ENCODE measurements around the gene CTXND2. TPM values are rescaled to one million over a fixed set of nuclear protein-coding genes. Genes with fewer than 3 reads are reported as not detected.

The CTXND2 gene
- total RNA-seq, 1 experiment from 2014 or later, result not detected

DNA sequence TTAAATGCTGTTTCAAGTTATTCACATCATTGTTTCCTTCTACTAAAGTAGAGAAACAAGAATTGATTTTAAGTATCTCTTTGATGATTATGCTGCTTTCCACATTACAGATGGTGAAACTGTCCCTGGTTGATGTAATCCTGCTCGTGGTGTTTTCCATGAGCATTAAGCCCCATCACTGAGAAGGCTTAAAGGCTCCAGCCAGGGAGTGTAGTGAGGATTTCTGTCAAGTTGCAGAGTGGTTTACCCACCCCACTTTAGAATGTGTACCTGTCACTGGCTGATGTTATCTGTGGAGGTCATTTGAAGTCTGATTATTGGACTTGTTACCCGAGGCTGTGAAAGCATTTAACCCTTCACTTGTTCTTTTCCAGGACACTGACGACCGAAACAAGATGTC is 74.8 kb downstream of the CTXND2 start:
- Histone ChIP-seq H3K4me3 (ENCODE audit: insufficient read depth, low read depth, low read length) (no peak overlapping the region), H3K36me3 (replicated peaks; ENCODE audit: control insufficient read depth, insufficient read depth, low read length) (peaks cover 53% of the 10 kb centered on the region), H3K27me3 (ENCODE audit: control insufficient read depth, insufficient read depth, low read length) (no peaks in the 10 kb centered on the region)
- peak; percentile 5 for DNase-seq

Other genes with a start within 250 kb of the CTXND2 start
- gene GOLPH3L, start 190.0 kb upstream of the CTXND2 start, total RNA-seq (2014; rRNA removed; shearing (Covaris generic)), result 24.0 and 33.5 TPM in 2 replicates
- gene HORMAD1, start 166.2 kb upstream of the CTXND2 start, total RNA-seq (2014; rRNA removed; shearing (Covaris generic)), result 0.59 TPM in 1 of 2 replicates, not detected in the other
- not detected in 2 replicates for gene CTSS, start 121.4 kb upstream of the CTXND2 start, total RNA-seq (2014; rRNA removed; shearing (Covaris generic))
- 170 and 277 TPM in 2 replicates for gene CTSK, start 78.9 kb upstream of the CTXND2 start, total RNA-seq (2014; rRNA removed; shearing (Covaris generic))
- gene ARNT, start 10.5 kb upstream of the CTXND2 start, total RNA-seq (2014; rRNA removed; shearing (Covaris generic)), result 38.6 and 53.4 TPM in 2 replicates
- gene SETDB1, start 39.2 kb downstream of the CTXND2 start, total RNA-seq (2014; rRNA removed; shearing (Covaris generic)), result 67.9 and 74.9 TPM in 2 replicates
- gene CERS2, start 87.7 kb downstream of the CTXND2 start, total RNA-seq (2014; rRNA removed; shearing (Covaris generic)), result 248 and 297 TPM in 2 replicates
- gene ANXA9, start 95.2 kb downstream of the CTXND2 start, total RNA-seq (2014; rRNA removed; shearing (Covaris generic)), result 0.62 and 1.6 TPM in 2 replicates
- 12.6 and 18.4 TPM in 2 replicates for gene MINDY1, start 119.8 kb downstream of the CTXND2 start, total RNA-seq (2014; rRNA removed; shearing (Covaris generic))
- gene PRUNE1, start 121.3 kb downstream of the CTXND2 start, total RNA-seq (2014; rRNA removed; shearing (Covaris generic)), result 33.5 and 36.3 TPM in 2 replicates
- gene BNIPL, start 149.4 kb downstream of the CTXND2 start, total RNA-seq (2014; rRNA removed; shearing (Covaris generic)), result 0.48 and 0.96 TPM in 2 replicates
- 4.7 and 5.9 TPM in 2 replicates for gene C1orf56, start 160.6 kb downstream of the CTXND2 start, total RNA-seq (2014; rRNA removed; shearing (Covaris generic))
- gene CDC42SE1, start 172.5 kb downstream of the CTXND2 start, total RNA-seq (2014; rRNA removed; shearing (Covaris generic)), result 72.1 and 78.6 TPM in 2 replicates
- 37.2 and 45.9 TPM in 2 replicates for gene MLLT11, start 173.3 kb downstream of the CTXND2 start, total RNA-seq (2014; rRNA removed; shearing (Covaris generic))
- gene GABPB2, start 183.6 kb downstream of the CTXND2 start, total RNA-seq (2014; rRNA removed; shearing (Covaris generic)), result 4.0 and 5.8 TPM in 2 replicates